ENCODE measurements around the gene YOD1.

Gene YOD1

DNA sequence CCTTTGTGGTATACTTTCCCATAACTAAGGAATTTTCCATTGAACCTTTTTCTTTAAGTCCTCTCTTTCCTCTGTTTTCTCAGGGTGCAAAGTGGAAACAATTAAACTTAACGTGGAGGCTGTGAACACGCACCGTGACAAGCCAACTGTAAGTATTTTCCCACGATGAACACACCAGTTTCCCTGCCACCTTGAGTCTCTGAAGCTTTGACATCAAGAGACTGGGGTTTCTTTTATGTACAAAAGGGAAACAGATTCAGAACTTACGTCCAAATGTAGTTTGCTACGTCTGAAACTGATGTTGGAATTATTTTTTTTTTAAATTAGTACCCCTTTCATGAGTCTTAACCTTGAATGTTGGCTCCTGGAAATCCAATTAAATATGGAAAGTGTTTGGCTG lies 20.4 kb upstream of the YOD1 start:
- no peak for DNase-seq

DNA sequence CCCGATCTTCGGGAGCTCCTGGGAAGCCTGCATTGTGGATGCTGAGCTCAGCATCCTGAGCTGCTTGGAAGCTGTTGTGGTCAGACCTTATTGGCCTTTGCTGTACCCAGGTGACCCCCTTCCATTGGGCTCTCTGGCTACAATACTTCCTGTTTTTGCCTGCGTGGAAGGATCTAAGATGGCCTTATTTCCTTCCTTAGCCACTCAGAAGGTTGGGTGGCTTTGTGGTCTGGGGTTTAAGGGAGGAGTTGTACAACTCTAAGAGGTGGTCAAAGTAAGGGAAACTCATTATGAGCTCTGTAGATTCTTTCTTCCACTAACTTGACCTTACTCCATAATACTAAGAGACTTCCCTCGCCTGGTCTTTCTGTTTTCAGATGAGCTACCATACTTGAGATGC lies 19.8 kb upstream of the YOD1 start:
- no peak for DNase-seq

DNA sequence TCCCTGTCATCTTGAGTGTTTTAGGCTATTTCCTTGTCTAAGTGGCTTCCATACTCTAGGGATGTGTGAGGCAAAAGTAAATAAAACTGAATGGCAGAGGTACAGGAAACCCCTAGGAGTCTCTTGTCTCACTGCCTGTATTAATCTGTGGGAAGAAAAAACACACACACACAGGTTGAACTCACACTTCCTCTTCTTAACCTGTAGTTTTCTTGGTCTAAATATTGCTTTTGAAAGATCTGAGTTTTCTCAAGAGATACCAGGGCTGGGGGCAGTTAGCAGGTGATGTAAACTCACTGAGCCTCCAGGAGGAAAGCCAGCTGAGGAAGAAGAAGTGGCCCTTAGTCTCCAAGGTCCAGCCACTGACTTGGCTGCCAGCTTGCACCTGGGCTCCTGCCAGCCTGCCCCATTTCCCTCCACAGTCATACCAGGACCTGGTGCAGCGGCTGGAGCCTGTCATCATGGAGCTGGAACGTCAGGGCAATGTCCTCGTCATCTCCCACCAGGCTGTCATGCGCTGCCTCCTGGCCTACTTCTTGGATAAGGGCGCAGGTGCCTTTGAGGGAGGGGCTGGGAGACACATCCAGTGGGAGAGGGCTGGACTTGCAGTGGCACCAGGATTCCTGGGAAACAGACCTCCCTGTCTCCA lies 19.0 kb upstream of the YOD1 start:
- no peak for DNase-seq

DNA sequence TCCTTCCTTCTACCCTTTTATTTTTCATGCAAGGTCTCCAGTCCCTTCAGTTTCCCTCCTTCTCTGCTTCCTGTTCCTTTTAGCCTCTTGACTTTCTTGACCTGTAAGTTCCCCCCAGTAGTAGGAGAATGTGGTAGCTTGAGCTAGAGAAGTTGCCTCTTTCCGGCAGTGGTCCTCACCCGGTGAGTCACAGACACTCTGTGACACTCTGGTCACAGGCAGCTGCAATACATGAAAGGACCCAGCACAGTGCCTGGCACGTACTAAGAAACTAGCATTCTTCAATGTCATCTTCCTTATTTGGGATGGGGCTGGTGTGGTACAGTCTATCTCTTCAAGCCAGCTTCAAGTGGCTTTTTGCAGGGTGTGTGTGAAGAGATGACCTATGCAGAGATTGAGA lies 18.1 kb upstream of the YOD1 start:
- no peak for DNase-seq

DNA sequence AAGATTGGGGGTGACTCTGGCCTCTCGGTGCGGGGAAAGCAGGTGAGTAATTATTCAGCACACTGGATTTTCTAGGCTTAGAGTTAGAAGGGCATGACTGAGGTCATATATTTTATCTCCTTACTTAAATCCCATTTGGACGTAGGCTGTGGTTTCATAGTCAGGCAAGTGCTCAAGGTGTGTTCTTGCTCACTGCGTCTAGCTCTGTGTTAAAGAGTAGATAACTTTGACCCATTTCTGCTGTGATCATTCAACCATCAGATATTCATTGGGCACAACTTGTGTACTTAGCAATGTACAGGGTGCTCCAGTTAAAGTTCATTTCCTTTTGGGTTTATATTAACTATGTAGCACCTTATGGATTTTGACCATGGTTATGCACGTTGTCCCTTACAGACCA lies 16.7 kb upstream of the YOD1 start:
- no peak for DNase-seq

DNA sequence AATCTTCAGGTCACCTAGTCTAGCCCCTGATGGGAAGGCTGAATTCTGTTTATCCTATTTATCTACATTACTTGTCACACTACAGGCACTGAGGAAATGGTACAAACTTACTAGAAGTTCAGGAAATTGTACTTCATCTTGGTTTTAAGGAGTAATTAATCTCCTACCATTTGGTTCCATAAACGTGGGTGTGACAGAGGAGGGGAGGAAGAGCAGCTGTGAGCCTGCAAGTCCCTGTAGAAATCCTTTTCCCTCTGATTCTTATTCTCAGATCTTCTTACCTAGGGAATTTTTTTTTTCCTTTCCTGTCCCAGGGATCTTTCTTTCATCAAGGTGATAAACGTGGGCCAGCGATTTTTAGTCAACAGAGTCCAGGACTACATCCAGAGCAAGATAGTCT lies 16.2 kb upstream of the YOD1 start:
- no peak for DNase-seq

DNA sequence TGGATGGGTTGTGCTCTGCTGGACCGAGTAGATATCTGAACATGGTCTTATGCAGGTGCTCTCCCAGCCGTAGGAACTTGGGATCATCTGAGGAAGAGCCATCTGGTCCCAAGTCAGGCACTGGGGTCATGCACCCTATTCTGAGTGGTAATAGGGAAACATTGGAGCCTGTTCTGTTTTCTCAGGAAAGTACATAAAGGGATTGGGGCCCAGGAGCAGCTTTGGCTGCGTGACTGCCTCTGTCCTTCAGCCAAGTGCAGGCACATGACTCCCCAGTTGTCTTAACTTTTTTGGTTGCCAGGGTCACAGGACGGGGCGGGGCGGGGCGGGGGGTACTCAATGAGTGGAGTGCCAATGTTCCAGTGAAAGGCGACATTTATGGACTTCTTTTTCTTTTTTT lies 13.6 kb upstream of the YOD1 start:
- no peak for DNase-seq

DNA sequence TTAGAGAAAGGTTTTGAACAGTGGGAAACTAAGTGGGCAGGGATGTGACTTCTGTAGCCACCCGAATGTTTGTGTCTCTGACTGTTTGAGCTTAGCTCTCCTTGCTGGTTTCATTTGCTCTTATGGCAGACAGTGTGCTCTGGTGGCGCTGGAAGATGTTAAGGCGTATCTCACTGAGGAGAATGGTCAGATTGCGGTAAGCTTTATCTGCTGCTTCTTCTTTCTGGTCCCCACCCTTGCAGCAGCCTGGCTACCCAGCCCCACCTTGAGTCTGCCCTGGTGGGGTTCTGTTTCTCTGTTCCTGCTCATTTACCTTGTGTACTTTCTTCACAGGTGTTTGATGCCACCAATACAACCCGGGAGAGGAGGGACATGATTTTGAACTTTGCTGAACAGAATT lies 12.0 kb upstream of the YOD1 start:
- DNase-seq = no peak

DNA sequence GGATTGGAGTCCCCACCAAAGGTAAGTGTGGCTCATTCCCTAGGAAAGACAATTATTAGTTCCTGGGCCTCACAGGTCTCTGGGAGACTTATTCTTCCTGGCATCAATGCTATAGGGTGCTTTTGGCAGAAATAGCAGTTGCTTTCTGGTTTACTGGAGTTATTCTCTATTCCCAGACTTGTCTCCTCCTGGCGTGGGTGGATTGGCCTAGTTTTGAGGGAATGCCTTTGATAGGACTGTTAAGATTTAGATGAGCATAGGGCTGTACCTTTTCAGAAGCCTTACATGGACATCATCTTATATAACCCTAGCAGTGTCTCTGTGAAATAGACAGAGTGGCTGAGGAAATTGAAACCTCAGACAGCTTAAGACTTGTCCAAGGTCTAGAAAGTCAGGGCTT lies 11.1 kb upstream of the YOD1 start:
- DNase-seq = no peak

DNA sequence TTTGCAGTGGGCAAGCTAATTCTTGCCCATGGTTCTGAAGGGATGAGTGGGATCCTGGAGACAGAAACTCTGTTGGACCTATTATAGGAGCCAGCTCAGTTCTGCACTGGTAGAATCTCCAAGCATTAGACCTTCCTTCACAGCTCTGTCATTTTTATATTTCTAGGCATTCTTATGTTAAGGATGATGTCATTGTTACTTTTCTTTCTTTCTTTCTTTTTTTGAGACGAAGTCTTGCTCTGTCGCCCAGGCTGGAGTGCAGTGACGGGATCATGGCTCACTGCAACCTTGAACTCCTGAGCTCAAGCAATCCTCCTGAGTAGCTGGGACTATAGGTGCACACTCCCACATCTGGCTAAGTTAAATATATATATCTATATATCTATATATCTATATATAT lies 9.6 kb upstream of the YOD1 start:
- DNase-seq = no peak

DNA sequence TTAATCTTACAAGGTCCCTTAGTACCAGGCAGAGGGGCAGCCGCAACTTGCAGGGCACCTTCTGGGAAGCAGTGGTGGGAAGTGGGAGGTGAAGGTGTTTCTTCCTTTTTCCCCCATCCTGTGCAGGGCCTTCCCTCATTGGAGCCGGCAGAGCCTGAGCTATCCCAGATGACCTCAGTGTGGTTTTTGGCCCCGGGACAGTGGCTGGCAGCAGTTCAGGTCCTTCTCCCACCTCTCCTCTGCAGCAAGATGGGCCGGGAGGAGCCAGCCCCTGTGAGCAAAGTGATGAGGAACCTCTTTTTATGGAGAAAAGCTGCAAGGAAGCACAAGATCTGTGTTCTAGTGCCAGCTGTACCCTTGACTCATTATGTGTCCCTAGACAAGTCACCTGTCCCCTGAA lies 8.9 kb upstream of the YOD1 start:
- no peak for DNase-seq

DNA sequence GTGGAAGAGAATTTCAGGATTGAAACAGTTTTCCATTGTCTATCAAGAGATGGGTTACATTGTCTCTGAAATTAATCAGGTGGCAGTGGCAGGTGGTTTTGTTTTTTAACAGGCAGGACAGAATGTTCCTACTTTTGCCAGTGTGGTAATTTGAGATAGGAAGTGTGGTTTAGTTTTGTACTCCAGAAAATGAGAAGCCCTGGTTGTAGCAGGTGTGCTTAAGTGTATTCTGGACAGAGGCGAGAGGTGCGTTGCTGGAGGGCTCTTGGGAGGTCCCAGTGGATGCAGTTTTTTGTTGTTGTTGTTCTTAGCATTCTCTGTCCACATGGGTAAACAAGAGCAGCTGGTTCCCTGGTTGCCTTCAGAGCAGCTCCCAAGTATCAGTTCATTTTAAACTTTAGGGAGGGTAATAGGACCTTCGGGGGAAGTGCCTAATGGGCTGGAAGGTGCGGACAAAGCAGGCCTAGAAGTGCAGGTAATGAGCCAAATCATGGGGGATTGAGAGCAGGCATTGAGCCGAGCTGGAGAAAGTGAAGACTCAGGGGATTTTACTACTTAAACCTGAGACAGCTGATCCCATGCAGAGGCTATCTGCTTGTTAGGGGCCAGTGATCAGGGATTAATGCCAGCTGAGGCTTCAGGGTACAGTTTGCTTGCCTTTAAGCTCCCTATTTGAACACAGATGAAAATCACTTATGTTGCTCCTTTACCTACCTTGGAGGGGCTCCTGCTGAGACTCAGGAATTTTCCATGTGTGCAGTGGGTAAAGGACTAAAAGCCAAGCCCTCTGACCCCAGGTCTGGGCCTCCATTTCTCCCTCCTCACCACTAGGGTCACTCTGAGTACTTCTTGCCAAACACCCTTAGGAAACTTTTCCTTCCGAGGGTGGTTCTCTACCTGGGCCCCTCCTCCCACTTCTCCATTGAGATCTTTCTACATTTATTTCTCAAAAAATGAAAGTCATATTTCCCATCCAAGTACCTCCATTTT lies 8.2 kb upstream of the YOD1 start:
- no peak for DNase-seq

DNA sequence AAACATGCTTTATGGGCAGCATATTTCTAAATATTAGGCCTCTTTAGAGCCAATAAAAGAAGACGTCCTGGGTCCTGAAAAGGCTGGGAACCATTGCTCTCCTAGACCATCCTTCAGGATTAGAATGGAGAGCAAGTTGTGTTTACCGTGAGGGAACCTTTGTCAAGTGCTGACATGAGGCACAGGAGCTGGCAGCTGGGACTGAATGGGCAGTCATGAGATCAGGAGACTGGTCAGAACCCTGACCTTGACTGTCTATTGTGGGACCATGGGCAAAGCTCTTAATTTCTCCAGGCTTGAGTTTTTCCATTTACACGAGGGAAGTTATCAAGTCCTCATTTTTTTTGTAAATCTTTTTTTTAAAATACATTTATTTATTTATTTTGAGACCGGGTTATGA lies 7.2 kb upstream of the YOD1 start:
- DNase-seq = no peak

DNA sequence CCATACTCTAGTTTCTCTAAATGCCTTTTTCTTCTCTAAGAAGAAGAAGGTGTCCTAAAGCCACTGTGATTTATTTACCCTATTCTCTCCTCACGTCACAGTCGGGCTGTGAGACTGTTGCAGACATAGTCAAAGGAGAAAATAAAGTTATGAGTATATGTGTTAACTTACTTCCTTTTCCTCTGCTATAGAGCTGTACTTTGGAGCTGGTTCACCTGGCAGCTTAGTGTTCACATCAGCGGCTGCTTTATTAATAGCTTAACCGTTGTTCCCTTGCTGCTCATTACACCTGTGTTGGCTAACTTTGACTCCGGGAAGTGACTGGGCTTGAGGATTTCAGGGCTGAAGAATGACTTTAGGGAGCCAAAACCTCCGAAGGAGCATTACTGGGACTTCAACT lies 5.7 kb upstream of the YOD1 start:
- no peak for DNase-seq

DNA sequence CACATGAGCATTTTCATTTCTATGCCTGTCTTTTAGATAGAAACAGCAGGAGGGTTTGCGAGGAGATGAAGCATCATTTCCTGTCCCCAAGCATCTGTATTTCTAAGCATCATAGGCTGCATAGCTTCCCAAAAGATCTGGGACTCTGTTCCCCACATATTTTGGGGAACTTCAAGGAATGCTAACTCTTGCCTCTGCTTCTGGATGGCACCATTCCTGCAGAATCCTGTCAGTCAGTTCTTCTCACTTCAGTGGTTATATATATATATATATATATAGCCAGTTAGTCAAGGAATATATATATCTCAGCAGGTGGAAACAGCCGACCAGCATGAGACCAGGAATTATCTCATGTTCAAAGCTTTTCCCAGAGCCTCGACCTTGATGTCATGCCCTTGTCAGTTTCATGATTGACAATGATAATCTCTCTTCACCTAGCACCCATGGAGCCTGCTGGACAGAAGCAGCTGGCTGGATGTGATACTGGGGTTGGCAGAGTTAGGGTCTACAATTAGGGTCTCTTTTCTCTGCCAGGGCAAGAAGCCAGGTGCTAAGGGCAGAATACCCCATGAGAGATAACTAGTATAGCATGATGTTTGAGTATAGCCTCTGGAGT lies 4.5 kb upstream of the YOD1 start:
- DNase-seq = no peak

DNA sequence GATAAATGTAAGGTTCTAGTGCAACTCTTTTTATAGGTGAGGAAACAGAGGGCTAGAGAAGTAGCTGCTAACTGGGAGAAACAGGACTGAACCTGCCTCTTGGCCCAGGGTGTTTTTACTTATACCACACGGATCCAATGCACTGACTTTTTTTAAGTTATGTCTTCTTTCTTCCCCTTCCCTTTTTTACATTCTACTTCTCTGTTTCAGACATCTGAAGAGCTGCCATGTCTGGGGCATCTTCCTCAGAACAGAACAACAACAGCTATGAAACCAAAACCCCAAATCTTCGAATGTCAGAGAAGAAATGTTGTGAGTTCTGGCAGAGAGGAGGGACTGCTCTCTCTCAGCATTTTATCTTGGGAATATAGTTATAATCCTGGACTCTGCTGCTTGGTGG lies 3.5 kb upstream of the YOD1 start:
- DNase-seq = no peak

DNA sequence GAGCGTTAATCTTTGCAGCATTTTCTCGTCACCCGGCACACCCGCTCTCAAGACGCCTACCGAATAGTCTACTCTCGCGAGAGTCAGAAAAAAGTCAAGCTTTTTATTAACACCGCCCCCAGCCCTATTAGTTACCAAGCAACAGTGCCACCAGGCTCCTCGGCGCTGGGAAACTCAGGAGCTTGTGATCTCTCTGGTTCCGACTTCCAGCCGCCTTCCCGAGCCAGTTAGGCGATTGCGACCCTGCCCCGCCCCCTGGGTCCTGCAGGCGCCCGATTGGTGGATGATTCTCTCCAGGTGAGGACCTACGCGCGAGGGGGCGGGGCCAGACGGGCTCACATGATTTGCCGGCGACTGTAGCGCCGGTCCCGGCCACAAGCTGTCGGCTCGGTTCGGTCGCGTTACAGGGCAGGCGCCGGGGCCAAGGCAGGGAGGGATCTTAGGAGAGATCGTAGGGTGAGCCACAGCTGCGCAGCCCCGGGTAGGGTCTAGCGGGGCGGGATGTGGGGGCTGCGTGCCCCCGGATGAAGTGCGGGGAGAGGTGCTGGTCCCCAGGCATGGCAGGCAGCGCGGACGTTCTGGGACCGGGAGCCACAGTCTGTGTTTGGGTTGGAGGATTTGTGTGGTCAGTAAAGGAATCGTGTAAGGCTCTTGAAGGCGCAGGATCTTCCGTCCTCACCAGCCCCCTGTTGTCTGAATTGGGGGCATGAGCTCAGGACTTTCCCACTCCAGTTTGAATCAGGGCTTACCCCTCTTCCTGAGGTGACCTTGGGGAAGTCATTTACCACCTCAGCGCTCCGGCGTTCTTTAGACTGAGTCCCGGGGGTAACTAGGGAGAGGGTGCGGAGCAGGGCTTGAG lies 2.1 kb upstream of the YOD1 start, which contains the start of gene PFKFB2:
Gene PFKFB2, plus strand, starts transcription at position 365 of the 859 bp plus-strand sequence. CDS start 1,443 bp downstream, outside the sequence.
- peak; percentile 98 for DNase-seq

DNA sequence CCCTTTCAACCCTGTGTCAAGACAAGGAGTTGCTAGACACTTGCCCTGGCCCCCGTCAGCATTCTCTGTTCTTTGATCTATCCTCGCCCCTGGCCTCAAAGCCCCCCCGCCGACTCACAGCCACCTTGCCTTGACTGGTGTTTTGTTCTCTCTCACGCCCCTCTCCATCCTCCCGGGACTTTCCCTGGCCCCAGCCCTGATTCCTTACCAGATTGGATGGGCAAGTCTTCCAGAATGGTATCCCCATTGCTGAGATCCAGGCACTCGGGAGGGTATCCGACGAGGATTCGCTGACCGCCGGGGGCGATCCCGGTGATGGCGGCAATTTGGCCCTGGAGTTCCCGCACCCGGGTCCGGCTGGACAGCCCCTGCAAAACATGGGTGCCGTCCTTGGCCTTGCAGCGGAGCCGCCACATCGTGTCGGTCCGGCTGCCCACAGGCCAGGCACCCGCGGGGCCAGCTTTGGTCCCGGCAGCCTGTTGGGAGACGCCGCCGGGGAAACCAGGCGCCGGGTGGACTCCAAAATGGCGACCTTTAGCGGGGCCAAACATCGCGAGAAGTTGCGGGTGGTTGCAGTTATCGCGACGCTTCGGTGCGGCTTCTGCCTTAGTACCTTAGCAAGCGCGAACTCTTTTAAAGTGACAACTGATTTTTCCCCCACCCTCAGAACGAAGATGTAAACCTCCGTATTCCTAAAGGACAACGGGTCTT lies 373 bp downstream of the YOD1 start:
- DNase-seq = peak; percentile 94

DNA sequence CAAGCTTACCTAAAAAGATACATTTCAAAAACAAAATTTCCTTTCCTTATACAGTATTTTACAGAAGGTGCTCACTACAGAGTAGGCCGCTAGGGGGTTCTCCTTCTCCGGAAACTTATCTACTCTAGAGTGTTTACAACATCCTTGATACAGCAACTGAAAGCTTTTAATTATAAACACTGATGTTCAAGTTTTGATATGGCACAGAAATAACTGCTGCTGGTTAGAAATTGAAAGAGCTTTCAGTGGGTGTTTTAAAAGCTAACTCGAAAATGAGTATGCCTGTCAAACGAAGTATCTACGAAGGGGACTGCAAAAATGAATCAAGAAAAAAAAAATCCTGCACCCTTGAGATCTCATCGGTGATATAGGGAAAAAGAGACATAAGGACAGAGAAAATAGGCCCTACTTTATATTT lies 1.0 kb downstream of the YOD1 start:
- peak; percentile 63 for DNase-seq

DNA sequence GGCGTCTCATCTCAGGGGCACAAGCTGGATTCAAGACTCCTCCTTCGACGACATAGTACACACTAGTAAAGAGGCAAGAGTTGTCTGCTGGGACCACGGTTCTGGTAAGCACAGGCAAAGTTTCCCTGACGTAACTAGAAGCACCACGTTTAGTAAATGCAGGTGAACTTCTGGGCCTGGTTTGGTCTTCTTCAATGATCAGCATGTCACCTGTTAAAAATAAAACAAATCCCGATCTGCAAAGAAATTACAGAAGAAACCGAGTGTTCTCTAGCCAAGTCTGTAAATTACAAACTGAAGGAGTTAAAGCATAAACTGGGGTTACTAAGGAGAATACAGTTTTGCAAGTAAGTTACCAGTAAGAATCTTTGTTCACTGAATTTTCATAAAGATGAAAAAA lies 1.5 kb downstream of the YOD1 start:
- DNase-seq = no peak

DNA sequence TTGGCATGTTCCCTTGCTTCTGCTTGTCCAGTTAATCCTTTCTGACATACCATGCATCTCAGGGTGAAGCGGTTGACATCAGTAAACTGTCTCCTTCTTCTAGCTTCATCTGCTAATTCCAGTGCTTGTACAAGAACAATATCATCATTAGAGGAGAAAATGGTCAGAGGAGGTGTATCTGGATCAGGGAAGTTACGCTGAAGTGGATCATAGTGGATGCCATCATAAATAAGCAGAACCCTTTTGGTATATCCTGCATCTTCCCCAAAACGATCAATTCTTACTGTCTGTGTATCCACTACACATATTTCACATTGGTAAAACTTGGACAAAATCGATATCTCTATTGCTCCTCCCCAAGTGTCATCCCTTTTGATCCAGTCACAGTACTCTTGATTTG lies 2.0 kb downstream of the YOD1 start:
- no peak for DNase-seq

DNA sequence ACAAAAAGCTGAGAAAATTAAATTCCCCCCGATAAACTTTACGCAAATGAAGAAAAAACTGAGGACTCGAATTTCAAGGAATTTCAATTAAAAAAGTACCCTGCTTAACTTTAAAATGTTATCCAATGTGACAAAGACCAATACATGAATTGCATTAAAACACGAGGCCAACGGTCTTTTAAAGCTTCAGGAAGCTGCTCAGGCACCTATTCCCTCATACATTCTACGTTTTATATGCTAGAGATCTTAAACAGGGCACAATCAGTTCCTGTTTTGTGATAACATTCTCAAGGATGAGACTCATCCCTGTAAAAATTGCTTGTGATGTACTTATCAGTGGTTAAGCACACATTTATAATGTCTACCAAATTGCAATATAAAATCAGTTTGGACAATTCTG lies 3.0 kb downstream of the YOD1 start:
- no peak for DNase-seq

Measured in stimulated activated CD4-positive, alpha-beta T cell treated with anti-CD3 and anti-CD28 coated beads, Interleukin-15, amount 100 ng/mL, for 24 hours (primary cell).